BJ (cell line): ENCODE results near the gene ASH1L. TPM values are rescaled to one million over a fixed set of nuclear protein-coding genes. Genes with fewer than 3 reads are reported as not detected.
"Not testable (repeated sequence)": the region's sequence is repeated elsewhere in the genome, so short reads cannot be mapped to it uniquely, and the experiment has no call there.

Experiments
- CTCF ChIA-PET: fragments of 350-600 bp; formaldehyde crosslinking; extraction: SDS; loops from one replicate; lab custom pipeline; 2021; ENCODE audit warnings: antibody characterized with exemption, inconsistent platforms; lab: Yijun Ruan, JAX
- POLR2A ChIA-PET: fragments of 300-600 bp; sonication (Branson Sonifier 250); formaldehyde crosslinking; extraction: SDS; loops from one replicate; lab custom pipeline; 2021; ENCODE audit warnings: antibody characterized with exemption; lab: Charles Lee
- DNase-seq: peaks from one replicate; pipeline ENCODE4 v3.0.0-alpha.2; 2011; ENCODE audit warnings: low read depth
- H3K27me3 ChIP-seq: 2 replicates; pipeline ENCODE4 v1.6.0; 2011; ENCODE audit warnings: low read length; ENCODE audit not compliant: control insufficient read depth, insufficient read depth
- H3K36me3 ChIP-seq: 2 replicates; pipeline ENCODE4 v1.5.1; 2011; ENCODE audit warnings: low read length; ENCODE audit not compliant: control insufficient read depth, insufficient read depth
- H3K4me3 ChIP-seq: 2 replicates; pipeline ENCODE4 v1.5.1; 2011; ENCODE audit warnings: low read depth, mild to moderate bottlenecking, control low read depth, low read length
- CTCF ChIP-seq: IDR thresholded peaks from 2 replicates; pipeline ENCODE4 v1.5.1; 2011; ENCODE audit warnings: low read depth, mild to moderate bottlenecking, control low read depth, inconsistent platforms, low read length, moderate library complexity; ENCODE audit not compliant: insufficient read depth
- polyA plus RNA-seq: library from polyadenylated mRNA; depleted of rRNA; stranded (reverse); fragments of >200 nt; gene quantifications from 2 replicates; pipeline ENCODE4 v1.2.3, GENCODE V29; 2011

ASH1L gene
- polyA plus RNA-seq, 1 experiment, result 20.9 TPM

GRCh38 chr1:155392898-155393411, 169.6 kb downstream of the ASH1L start:
- CTCF ChIA-PET, result no interaction called here
- Histone ChIP-seq H3K27me3 (no peaks in the 10 kb centered on the region), H3K4me3 (no peak overlapping the region), H3K36me3 (peaks cover 1% of the 10 kb centered on the region)
- POLR2A ChIA-PET, result no interaction called here
- no peak for TF ChIP-seq CTCF
- DNase-seq, result no peak

GRCh38 chr1:155389826-155390225, 172.8 kb downstream of the ASH1L start:
- ChIA-PET POLR2A (no interaction called here), CTCF (interaction anchor here (1.0 kb wide), 1 partner anchor 27 kb away, joined by 3 read pairs; no protein-coding TSS in a partner anchor)
- H3K27me3 ChIP-seq, result no peaks in the 10 kb centered on the region
- no peak for TF ChIP-seq CTCF
- DNase-seq, result no peak
- no peak overlapping the region for H3K4me3 ChIP-seq
- H3K36me3 ChIP-seq, result no peaks in the 10 kb centered on the region; the same call in 1 of the 2 replicates

- POLR2A ChIA-PET, H3K36me3 ChIP-seq, CTCF ChIA-PET, DNase-seq, H3K4me3 ChIP-seq, H3K27me3 ChIP-seq: not testable (repeated sequence)
Measured at GRCh38 chr1:155385836-155386235, 176.8 kb downstream of the ASH1L start.

GRCh38 chr1:155383406-155383805, 179.2 kb downstream of the ASH1L start:
- Histone ChIP-seq H3K27me3 (no peaks in the 10 kb centered on the region), H3K4me3 (no peak overlapping the region), H3K36me3 (no peaks in the 10 kb centered on the region; the same call in 1 of the 2 replicates)
- ChIA-PET POLR2A (no interaction called here), CTCF (no interaction called here)
- no peak for TF ChIP-seq CTCF
- DNase-seq, result no peak

GRCh38 chr1:155379631-155380090, 182.9 kb downstream of the ASH1L start:
- ChIA-PET POLR2A (no interaction called here), CTCF (no interaction called here)

More at GRCh38 chr1:155379631-155380090, 182.9 kb downstream of the ASH1L start:
- H3K27me3 ChIP-seq, result no peaks in the 10 kb centered on the region
- no peak overlapping the region for H3K4me3 ChIP-seq
- H3K36me3 ChIP-seq, result peaks cover 3% of the 10 kb centered on the region; the same call in 1 of the 2 replicates
- TF ChIP-seq CTCF, result no peak
- peak; percentile 2 for DNase-seq
